NCI-H2081 (cell line): ENCODE results near the gene CENPB.
A peak's percentile ranks its signal among the peaks of the same experiment; 100 is the strongest.
"Not testable (repeated sequence)": the region's sequence is repeated elsewhere in the genome, so short reads cannot be mapped to it uniquely, and the experiment has no call there.

ENCODE experiments used
- DNase-seq, 2 experiments: peaks; one replicate each; lab custom pipeline; 2025; lab: John Stamatoyannopoulos, UW

Gene CENPB, protein sequence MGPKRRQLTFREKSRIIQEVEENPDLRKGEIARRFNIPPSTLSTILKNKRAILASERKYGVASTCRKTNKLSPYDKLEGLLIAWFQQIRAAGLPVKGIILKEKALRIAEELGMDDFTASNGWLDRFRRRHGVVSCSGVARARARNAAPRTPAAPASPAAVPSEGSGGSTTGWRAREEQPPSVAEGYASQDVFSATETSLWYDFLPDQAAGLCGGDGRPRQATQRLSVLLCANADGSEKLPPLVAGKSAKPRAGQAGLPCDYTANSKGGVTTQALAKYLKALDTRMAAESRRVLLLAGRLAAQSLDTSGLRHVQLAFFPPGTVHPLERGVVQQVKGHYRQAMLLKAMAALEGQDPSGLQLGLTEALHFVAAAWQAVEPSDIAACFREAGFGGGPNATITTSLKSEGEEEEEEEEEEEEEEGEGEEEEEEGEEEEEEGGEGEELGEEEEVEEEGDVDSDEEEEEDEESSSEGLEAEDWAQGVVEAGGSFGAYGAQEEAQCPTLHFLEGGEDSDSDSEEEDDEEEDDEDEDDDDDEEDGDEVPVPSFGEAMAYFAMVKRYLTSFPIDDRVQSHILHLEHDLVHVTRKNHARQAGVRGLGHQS

DNA sequence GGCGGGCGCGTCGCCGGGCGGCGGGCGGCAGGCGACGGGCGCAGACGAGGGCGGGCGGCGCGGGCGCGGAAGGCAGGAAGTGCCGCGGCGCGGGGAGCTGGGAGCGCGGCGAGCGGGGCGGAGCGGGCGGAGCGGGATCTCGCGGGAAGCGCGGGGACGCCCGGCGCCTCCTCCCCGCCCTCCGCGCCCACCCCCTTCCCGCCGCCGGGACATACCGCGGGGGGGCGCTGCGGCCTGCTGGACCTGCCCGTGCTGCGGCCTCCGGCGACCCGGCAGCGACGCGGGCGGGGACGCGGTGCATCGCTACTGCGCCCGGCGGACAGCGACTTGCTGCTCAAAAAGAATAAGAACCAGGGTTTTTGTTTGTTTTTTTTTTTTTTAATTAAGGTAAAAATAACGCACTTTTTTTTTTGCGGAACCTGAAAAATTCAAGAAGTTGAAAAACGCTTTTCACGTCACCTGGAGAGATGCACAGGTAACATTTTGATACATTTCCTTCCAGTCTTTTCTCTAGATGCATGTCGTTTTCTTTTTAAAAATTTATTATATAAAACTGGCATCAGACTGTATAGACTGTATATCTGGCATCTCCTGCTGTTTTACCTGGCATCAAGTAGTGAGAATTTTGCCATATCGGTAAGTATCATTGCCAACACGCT is at the start of gene CENPB:
CENPB (minus strand) TSS at position 76 of the 659 bp plus-strand sequence. CDS start 257 bp downstream, outside the sequence.
- peak; percentile 86 to 88 for DNase-seq

DNA sequence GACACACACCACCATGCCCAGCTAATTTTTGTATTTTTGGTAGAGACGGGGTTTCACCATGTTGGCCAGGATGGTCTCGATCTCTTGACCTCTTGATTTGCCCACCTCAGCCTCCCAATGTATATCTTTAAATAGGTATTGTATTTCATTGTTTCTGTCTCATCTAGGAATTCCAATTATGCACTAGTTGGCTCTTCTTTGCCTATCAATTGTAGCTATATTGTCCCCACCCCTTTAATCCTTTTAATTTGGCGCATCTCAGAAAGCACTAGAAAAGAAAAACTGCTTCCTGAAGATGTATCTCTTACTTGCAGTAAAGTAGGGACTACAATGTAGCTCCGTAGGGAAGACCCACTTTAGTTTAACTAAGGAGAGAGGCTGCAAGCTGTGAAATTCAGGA is 49.6 kb upstream of the CENPB start:
- DNase-seq: no peak

DNA sequence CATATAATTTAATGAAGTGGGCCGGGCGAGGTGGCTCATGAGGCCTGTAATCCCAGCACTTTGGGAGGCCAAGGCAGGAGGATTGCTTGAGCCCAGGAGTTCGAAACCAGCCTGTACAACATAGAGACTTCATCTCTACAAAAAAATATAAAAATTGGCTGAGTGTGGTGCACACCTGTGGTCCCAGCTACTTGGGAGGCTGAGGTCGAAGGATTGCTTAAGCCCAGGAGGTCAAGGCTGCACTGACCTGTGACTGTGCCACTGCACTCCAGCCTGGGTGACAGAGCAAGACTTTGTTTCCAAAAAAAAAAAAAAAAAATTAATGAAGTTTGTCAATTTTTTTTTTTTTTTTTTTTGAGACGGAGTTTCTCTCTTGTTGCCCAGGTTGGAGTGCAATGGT is 43.4 kb upstream of the CENPB start:
- not testable (repeated sequence) for DNase-seq

DNA sequence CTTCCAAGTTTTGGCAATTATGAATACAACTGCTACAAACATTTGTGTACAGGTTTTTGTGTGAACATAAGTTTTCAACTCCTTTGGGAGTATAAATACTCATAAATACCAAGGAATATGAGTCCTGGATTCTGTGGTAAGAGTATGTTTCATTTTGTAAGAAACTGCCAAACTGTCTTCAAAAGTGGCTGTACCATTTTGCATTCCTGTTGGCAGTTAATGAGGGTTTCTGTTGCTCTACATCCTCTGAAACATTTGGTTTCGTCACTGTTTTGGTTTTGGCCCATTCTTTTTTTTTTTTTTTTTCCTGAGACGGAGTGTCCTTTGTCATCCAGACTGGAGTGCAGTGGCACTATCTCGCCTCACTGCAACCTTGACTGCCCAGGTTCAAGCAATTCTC is 42.3 kb upstream of the CENPB start:
- DNase-seq: no peak

DNA sequence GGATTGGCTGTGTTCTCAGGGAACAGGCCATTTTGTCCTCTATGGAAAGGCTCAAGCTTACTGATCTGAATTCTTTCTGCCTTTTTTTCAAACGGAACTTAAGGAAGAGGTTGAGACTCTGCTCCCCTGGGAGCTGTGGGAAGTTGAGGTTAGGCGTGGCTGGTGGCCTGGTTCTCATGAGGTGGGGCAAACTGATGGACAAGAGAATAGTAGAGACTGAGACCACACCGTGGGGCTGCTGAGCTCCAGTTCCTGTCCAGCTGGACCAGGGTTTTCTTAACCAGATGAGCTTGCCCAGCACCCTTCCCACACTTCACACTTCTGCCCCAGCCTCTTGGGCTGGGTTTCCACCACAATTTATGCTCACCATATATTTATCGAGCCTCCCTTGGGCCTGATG is 39.9 kb upstream of the CENPB start:
- no peak for DNase-seq

DNA sequence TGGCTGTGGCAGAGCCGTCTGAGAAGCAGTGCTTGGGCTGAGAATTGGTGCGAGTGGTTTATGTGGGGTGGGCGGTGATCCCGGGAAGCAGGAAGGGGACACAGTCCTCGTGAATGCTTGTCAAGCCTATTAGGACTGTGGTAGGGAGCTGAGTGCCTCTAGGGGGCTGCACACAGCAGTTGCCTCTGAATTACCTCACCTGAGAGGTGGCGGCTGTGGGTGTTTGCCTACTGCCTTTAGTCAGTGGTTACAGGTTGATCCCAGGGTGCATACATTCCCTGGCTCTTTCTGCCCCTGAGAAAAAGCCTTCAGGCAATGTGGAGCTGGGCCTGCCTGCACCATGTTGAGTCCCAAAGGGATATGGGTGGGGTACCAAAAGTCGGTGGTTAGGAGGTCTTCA is 39.0 kb upstream of the CENPB start:
- no peak for DNase-seq

DNA sequence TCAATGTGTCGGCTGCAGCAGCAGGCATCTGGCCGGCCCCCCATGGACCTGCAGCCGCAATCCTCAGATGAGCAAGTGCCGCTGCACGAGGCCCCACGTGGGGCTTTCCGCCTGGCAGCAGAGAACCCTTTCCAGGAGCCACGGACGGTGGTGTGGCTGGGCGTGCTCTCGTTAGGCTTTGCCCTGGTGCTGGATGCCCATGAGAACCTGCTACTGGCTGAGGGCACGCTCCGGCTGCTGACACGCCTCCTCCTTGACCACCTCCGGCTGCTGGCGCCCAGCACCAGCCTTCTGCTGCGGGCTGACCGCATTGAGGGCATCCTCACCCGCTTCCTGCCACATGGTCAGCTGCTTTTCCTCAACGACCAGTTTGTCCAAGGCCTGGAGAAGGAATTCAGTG is 37.3 kb upstream of the CENPB start:
- no peak for DNase-seq

DNA sequence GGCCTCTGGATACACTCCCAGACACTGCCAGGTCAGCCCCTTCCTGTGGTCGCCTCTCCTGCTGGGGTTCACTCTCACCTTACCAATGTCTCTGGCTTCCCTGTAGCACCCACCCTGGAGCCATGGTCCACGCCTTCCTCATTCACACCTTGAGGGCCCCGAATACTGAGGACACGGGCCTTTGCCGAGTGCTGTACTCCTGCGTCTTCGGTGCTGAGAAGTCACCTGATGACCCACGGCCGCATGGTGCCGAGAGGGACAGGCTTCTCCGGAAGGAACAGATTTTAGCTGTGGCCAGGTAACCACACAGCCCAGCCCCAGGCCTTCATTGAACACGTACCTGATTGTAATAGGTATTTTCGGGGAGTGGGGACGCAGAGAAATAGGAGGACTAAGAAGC is 35.5 kb upstream of the CENPB start:
- DNase-seq: no peak

DNA sequence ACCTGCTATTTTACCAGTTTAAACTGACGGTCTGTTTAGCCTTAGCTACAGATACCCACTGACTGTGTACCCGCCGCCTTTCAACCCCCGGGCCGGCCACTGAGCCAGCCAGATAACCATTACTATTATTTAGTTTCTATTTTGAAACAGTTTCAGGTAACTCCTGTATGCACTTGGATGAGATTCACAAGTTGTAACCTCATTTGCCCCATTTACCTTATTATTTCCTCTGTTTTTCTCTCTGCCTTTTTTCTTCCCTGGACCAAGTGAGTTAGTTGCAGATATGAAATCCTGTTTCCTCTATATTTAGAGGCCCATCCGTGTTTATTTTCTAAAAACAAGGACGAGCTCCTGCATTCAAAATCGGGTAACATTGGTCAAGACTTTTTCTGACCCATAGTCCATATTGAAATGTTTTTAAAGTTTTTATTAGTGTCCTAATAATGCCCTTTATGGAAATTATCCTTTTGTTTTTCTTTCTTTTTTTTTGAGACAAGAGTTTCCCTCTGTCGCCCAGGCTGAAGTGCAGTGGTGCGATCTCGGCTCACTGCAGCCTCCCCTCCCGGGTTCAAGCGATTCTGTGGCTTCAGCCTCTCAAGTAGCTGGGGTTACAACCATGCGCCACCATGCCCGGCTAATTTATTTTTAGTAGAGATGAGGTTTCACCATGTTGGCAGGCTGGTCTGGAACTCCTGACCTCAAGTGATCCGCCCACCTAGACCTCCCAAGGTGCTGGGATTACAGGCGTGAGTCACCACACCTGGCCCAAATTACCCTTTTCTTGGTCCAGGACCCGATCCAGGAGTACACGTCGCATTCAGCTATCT is 34.6 kb upstream of the CENPB start:
- DNase-seq: no peak

DNA sequence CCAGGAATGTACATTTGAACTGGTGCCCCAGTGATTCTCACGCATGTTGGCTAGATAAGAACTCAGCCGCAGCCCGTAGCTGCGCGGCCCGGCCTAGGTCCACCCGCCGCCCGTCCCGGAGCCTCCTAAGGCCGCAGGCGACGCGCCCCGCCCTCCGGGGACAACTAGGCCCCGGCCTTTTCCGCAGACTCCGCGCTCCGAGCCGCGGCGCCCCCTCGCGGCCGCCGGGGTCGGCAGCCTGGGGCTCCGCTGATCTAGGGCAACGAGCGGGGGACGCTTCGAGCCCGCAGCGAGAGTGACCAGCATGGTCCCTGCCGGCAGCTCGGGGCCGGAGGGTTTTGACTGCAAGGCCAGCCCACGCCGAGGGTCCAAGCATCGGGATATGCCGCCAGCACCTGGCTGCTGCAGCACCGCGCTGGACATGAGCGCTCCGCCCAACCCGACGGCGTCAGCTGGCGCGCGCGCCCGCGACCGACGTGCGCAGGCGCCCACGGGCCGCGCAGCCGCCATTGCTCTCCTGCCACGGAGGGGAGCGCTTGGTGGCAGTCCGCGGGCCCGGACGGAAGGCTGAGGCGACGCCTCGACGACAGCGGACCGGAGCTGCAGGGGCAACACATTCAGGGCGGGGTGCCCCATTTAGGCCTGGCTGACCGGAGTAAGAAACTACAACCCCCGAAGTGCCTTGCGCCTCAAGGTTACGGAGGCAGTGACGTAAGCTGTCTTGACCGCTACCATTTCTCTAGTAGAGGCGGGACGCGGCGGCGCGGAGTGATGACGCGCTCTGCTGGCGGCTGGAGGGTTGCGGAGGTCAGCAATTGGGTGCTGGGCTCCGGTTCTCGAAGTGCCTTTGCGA is 33.7 kb upstream of the CENPB start, which contains the start of gene AP5S1:
AP5S1 (plus strand) TSS at position 500 of the 853 bp plus-strand sequence. CDS start 1,571 bp downstream, outside the sequence.
- DNase-seq: peak; percentile 88 to 96

DNA sequence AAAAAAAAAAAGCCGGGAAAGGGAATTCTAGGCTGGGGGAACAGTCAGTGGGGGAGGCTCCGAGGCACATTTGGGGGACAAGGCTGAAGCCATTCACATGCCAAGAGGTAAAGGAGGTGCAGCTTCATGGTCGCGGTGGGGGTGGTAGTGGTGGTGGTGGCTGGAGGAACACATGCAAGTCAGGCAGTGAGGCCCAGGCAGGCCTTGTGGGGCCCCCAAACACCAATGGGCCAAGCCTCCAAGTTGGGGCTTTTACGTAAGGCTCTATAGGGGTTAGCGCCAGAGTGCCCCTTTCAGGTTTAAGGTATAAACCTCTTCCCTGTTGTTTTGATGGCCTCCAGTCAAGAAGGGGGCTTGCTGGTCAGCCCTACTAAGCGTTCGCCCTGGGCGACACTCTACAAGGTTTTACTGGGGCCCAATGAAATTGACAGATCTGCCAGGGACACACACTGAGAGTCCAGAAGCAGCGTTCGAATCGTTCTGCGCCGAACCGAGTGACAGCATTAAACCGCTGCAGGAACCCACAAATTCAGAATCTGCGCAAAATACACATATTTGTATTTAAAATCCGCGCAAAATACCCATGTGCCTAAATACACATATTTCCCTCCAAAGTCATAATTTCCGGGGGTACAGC is 33.0 kb upstream of the CENPB start:
- no peak for DNase-seq

DNA sequence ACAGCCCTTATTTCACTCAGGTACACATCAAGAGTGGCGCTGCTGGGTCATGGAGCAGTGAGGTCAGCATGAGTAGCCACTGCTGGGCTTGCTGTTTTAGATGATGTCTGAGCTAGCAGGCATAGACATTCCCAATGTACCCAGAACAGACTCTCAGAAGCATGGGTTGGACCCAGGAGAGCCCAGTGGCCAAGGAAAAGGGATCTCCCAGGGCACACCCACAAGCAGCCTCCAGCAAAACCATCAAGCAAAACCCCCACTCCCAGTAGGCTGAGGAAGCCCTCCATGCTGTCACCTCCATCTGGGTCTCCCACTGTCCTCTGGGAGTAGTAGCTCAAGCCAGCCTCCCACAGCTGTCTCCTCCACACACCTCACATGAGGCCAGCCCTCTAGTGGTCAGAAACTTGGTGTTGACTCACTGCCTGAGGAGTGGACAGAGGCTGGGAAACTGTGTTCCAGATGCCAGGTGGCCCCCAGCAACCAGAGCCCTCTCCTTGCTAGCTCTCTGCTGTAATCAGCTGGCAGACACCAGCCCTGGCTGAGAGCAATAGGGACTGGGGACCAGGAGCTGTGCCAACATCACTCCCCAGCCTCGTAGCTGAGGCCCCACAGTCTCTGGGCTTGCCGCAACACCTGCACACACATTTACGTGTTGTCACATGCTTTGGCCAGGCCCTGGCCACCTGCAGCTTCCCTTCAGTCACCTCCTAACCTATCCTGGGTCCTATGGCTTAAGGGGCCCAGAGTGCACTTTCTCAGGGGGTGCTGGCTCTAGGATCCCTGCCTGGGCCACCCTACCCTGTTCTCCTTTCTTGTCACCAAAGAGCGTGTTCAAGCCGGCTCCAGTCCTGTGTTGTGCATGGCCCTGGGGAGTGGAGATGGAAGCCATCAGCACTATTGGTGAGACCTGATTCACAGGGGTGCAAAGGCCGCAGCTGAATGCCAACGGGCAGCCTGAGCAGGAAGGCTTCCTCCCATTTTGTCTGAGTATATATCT is 31.9 kb upstream of the CENPB start:
- DNase-seq: peak; percentile 43 to 77

DNA sequence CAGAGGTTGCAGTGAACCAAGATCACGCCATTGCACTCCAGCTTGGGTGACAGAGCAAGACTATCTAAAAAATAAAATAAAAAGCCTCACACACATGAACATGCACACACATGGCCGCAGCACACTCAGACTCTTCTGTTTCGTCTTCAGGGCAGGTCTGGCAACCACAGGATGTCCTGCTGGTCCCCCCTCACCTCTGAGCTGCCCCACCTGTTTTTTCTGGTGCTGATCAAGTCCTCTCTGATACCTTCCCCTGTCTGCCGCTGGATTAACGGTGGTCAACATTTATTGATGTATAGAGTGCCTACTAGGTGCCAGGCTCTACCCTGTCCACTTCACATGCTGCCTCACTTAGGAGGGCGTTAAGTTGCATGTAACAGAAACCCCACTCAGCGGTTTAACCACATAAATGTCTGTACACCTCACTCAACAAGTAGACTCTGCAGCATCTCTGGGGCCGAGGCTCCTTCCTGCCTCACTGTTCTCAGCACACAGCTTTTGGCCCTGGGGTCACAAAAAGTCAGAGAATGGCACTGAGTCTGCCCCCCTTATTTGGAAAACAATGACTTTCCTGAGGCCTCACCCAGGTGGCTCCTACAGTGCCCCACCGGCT is 29.3 kb upstream of the CENPB start:
- DNase-seq: no peak

DNA sequence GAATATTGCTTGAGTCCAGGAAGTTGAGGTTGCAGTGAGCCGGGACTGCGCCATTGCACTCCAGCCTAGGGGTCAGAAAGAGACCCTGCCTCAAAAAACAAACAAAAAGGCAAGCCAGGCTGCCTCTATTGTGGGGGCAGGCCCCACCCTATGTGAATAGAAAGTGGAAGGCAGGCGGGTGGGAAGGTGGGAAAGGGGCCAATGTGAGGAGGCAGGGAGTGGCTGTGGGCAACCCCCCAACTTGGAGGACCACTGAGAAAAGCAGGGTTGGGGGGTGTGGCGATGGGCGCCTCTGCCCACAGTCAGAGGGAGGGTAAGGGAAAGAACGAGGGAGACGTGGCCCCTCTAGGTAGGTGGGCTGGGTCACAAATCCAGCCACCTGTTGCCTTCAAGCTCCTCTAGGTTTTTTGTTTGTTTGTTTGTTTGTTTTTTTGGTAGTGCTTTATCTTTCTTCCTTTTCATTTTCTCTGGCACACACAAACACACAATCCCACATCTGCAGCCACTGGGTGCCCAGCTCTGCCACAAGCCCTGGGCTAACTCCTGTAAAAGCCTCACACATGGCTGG is 28.5 kb upstream of the CENPB start:
- DNase-seq: no peak

DNA sequence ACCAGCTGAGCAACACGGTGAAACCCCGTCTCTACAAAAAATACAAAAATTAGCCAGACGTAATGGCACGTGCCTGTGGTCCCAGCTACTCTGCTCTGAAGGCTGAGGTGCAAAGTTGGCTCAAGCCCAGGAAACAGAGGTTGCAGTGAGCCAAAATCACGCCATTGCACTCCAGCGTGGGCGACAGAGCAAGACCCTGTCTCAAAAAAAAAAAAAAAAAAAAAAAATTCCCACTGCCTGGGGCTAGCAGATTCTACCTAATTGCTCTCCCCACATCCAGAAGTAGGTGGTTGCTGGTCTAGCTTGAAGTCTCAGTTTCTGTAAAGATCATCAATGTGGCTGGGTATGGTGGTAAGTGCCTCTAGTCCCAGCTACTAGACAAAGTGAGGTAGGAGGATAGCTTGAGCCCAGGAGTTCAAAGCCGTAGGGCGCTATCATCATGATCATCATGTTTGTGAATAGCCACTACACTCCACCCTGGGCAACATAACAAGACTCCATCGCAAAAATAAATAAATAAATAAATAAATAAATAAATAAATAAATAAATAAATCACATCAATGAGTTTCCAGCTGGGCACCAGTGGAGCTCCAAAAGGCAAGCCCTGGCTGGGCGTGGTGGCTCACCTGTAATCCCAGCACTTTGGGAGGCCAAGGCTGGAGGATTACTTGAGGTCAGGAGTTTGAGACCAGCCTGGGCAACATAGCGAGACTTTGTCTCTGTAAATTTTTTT is 27.5 kb upstream of the CENPB start:
- no peak for DNase-seq

DNA sequence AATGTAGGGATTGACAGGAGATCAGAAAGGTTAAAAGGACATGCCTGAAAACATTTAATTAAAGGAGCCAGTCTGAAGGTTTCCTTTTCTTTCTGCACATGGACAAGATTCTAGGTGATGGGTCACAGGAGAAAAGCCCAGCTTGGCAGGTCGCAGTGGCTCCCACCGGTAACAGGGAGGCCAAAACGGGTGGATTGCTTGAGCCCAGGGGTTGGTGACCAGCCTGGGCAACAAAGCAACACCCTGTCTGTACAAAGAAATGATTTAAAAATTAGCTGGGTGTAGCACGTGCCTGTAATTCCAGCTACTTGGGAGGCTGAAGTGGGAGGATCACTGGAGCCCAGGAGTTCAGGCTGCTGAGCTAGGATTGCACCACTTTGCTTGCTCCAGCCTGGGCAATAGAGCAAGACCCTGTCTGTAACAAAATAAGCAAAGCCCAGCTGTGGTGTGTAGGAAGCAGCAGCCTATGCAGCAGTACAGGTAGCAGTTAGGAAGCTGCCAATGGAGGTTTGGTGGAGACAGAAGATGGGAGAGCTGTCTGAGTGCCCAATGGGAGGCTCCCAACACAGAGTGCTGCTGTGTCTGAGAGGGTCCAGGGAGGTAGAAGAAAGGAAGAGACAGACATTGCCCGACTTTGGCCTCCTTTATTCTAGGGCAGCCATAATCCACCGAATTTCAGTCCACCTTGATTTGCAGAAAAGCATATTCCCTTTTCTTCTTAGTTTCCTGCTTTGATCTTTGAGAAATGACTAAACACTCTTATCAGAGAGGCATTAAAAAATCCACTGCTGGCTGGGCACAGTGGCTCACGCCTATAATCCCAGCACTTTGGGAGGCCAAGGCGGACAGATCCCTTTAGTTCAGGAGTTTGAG is 26.7 kb upstream of the CENPB start:
- no peak for DNase-seq

DNA sequence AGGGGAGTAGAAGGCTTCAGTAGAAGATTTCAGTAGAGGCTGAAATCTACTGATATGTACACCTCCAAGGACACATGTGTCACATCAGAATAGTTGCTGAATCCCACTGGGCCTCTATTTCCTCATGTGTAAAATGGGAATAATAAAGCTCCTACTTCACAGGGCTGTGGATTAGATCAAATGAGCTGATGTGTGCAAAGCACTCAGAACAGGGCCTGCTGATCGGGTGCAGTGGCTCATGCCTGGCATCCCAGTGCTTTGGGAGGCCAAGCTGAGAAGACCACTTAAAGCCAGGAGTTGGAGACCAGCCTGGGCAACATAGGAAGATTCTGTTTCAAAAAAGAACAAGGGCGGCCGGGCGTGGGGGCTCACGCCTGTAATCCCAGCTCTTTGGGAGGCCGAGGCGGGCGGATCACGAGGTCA is 25.7 kb upstream of the CENPB start:
- DNase-seq: no peak
